Subcutaneous abdominal adipose tissue (tissue), 5 donors: ENCODE data around the gene PPCDC.

Experiments
- H3K27ac ChIP-seq: one replicate; pipeline ENCODE4 v1.7.0; 2013; ENCODE audit warnings: low read depth, mild to moderate bottlenecking, inconsistent platforms, low read length, moderate library complexity
- H3K27me3 ChIP-seq, 5 donors: one replicate each; pipeline ENCODE4 v1.7.0; 2013; ENCODE audit warnings: low read length in 5 of 5, inconsistent platforms in 1 of 5; ENCODE audit not compliant: control insufficient read depth in 5 of 5, insufficient read depth in 4 of 5
- H3K36me3 ChIP-seq, 5 donors: one replicate each; pipeline ENCODE4 v1.7.0; 2013; ENCODE audit warnings: low read length in 5 of 5; ENCODE audit not compliant: control insufficient read depth in 5 of 5, insufficient read depth in 5 of 5
- H3K4me1 ChIP-seq, 5 donors: one replicate each; pipeline ENCODE4 v1.7.0; 2013; ENCODE audit warnings: low read length in 5 of 5, mild to moderate bottlenecking in 3 of 5, moderate library complexity in 1 of 5; ENCODE audit not compliant: control insufficient read depth in 5 of 5, insufficient read depth in 5 of 5
- H3K4me3 ChIP-seq, 5 donors: one replicate each; pipeline ENCODE4 v1.7.0; 2013; ENCODE audit warnings: low read length in 5 of 5, low read depth in 1 of 5
- H3K9ac ChIP-seq, 5 donors: one replicate each; pipeline ENCODE4 v1.7.0; 2013; ENCODE audit warnings: low read length in 5 of 5, mild to moderate bottlenecking in 4 of 5, moderate library complexity in 3 of 5
- H3K9me3 ChIP-seq, 5 donors: one replicate each; pipeline ENCODE4 v1.7.0; 2013; ENCODE audit warnings: low read length in 5 of 5; ENCODE audit not compliant: control insufficient read depth in 5 of 5
- donor health status: healthy.
- donor health status: healthy.
- donor health status: healthy.
- donor health status: healthy.
- donor health status: healthy.

PPCDC gene, protein sequence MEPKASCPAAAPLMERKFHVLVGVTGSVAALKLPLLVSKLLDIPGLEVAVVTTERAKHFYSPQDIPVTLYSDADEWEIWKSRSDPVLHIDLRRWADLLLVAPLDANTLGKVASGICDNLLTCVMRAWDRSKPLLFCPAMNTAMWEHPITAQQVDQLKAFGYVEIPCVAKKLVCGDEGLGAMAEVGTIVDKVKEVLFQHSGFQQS

DNA sequence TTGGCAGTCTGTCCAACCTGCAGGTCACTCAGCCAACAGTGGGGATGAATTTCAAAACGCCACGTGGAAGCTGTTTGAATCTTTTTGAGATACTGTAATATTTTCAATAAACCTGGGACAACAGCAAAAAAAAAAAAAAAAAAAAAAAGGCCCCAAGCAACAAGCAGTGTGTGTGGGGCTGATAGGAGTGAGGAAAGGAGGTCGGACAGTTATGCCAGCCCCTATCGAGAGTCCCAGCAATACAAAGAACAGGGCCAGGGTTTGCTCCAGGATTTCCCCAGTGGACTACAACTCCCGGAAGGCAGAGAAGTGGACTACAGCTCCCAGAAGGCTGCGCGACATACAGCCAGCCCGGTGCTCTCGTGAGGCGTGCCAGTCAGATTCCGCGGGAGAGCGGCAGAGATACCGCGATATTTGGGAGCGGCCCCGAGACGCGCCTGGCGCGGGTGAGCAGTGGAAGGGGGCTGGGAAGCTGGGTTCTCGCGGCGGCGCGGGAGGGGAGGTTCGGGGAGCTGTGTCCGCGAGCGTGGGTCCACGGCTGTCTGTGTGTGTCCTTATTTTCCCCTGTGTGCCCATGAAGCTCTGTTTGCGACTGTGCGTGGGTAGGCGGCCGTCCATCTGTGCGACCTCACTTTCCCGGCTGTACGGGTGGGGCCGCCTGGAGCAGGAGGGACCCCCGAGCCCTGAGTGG, at the start of gene PPCDC:
TSS of gene PPCDC (plus strand) at position 410 of the 691 bp plus-strand sequence. CDS start 4,729 bp downstream, outside the sequence.
- no peaks in the 10 kb centered on the region for H3K9me3 ChIP-seq
- peak within 1 kb of the TSS; percentile 75 to 97 (median 85) for H3K9ac ChIP-seq
- H3K4me1 ChIP-seq, result peaks cover 6 to 50% (median 24%) of the 10 kb centered on the region in 5 donors
- no peaks in the 10 kb centered on the region for H3K27me3 ChIP-seq
- peak within 1 kb of the TSS; percentile 76 to 94 (median 90) for H3K4me3 ChIP-seq
- peaks cover 0 to 5% (median 0%) of the 10 kb centered on the region in 5 donors for H3K36me3 ChIP-seq
- H3K27ac ChIP-seq, result peak within 1 kb of the TSS; percentile 92

DNA sequence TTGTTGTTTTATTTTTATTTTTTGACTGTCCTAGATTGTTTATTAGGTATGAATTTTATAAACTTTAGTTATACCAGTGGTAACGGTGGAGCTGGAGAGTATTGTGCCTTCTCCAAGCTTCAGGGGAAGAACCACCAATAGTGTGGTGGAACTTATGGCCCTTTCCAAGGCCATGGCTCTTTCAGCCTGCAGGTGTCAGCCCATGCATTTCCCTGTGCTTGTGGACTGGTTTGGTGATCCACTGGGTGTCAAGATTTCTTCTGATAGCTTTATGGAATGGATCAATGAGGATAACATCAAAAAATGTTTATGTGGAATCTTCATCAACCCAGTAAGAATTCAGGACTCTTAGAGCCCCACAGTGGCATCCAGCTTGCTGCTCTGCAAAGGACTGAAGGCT, 47.2 kb upstream of the PPCDC start:
- Histone ChIP-seq H3K27me3 (peaks cover 0 to 4% (median 0%) of the 10 kb centered on the region in 5 donors), H3K36me3 (no peaks in the 10 kb centered on the region), H3K4me1 (no peaks in the 10 kb centered on the region), H3K9ac (no peak overlapping the region), H3K27ac (no peak overlapping the region), H3K4me3 (no peak overlapping the region), H3K9me3 (no peaks in the 10 kb centered on the region)

DNA sequence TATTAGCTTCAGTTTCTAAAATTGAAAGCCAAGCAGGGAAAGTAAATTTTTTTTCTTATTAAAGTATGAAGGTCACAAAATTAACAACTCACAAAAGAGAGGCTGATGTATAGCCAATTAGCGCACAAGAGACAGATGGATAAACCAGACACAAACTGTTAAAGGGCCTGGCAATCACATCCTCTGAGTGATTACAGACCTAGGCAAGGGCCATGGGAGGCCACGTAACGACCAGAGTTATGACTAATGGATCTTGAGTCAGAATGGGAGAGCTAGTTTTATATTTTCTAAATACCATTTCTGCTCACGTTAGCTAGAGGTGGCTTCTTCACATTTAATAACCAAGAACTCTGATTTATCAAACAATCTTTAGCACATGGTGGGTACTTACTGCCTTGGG, 45.8 kb upstream of the PPCDC start:
- Histone ChIP-seq H3K36me3 (no peaks in the 10 kb centered on the region), H3K27me3 (peaks cover 0 to 4% (median 0%) of the 10 kb centered on the region in 5 donors), H3K4me3 (no peak overlapping the region), H3K27ac (no peak overlapping the region), H3K9me3 (no peaks in the 10 kb centered on the region), H3K9ac (peak overlapping the region in 1 of 5 donors; percentile 28), H3K4me1 (no peaks in the 10 kb centered on the region)

DNA sequence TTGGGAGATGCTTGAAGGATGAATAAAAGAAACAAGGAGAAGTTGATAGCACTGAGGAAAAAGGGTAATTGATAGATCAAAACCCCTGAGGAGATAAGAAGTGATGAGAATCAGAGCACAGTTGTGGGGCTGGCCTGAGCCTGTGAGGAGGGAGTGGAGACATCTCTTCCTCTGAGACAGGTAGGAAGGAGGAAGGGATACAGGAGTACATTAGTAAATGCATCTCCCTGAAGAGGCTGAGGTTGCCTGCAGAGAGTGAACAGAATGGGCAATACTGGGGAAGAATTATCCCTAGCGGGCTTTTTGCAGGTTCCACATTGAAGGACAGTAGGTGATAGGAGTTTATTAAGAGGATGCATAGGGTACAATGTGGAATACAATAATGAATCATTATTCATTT, 45.3 kb upstream of the PPCDC start:
- Histone ChIP-seq H3K27ac (no peak overlapping the region), H3K4me1 (no peaks in the 10 kb centered on the region), H3K36me3 (no peaks in the 10 kb centered on the region), H3K4me3 (no peak overlapping the region), H3K27me3 (peaks cover 0 to 4% (median 0%) of the 10 kb centered on the region in 5 donors), H3K9me3 (no peaks in the 10 kb centered on the region), H3K9ac (no peak overlapping the region)

DNA sequence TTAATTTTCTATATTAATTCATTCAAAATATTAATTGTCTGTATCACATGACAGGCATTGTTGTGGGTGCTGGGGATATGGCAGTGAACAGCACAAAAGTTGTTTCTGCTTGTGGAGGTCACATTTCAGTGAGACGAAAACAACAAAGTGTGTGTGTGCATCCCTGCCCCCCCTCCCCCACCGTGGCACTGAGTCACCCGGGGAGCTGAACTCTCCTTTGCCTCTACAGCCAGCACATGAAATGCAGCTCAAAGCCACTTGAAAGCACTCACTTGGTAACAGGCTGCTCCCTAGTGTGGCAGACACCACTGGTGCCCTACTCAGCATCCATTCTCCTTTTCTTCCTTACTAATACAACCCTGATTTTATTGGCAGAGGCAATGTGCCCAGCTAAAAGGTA, 44.9 kb upstream of the PPCDC start:
- no peaks in the 10 kb centered on the region for H3K9me3 ChIP-seq
- H3K27me3 ChIP-seq, result peaks cover 0 to 4% (median 0%) of the 10 kb centered on the region in 5 donors
- H3K4me3 ChIP-seq, result no peak overlapping the region
- no peaks in the 10 kb centered on the region for H3K36me3 ChIP-seq
- H3K9ac ChIP-seq, result no peak overlapping the region
- no peak overlapping the region for H3K27ac ChIP-seq
- no peaks in the 10 kb centered on the region for H3K4me1 ChIP-seq

DNA sequence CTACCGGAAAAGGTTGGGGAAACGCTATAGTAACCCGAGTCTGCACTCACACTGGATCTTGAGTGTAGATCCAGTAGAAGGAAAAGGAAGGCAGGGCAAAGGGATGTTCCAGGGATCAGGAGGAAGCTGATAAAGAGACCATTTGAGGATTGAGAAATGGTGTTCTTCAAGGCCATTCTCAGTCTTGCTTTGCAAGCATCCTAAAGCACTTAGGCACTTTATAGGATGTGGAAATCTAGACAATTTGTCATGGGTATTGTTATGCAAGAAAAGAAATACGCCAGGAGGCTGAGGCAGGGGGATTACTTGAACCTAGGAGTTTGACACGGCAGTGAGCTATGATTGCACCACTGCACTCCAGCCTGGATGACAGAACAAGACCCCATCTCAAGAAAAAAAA, 41.2 kb upstream of the PPCDC start:
- Histone ChIP-seq H3K27me3 (peaks cover 0 to 4% (median 3%) of the 10 kb centered on the region in 5 donors), H3K36me3 (no peaks in the 10 kb centered on the region), H3K9me3 (no peaks in the 10 kb centered on the region), H3K4me1 (no peaks in the 10 kb centered on the region), H3K27ac (no peak overlapping the region), H3K4me3 (no peak overlapping the region), H3K9ac (no peak overlapping the region)

DNA sequence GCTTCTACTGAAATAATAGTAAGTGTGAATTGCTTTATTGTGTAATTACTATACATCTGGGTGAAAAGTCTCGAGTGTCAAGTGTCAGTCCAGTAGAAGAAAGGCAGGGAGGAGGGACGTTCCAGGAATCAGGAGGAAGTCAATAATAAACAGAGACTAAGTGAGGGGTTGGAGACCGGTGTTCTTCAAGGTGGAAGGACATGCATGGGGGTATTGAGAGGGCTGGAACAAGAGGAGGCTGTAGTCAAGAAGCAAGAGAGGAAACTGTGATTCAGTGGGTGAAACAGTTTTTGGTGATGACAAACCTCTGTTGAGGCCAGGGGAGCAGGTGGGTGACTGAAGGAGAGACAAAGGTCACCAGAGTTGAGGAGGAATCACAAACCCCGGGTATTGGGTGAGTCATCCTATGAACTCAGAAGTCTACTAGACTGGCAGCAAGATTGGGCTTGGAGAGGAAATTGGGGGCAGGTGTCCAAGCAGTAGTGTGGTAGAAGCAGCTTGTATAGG, 39.6 kb upstream of the PPCDC start:
- Histone ChIP-seq H3K27me3 (peaks cover 0 to 4% (median 3%) of the 10 kb centered on the region in 5 donors), H3K9ac (no peak overlapping the region), H3K4me1 (no peaks in the 10 kb centered on the region), H3K4me3 (no peak overlapping the region), H3K9me3 (no peaks in the 10 kb centered on the region), H3K36me3 (no peaks in the 10 kb centered on the region), H3K27ac (no peak overlapping the region)

DNA sequence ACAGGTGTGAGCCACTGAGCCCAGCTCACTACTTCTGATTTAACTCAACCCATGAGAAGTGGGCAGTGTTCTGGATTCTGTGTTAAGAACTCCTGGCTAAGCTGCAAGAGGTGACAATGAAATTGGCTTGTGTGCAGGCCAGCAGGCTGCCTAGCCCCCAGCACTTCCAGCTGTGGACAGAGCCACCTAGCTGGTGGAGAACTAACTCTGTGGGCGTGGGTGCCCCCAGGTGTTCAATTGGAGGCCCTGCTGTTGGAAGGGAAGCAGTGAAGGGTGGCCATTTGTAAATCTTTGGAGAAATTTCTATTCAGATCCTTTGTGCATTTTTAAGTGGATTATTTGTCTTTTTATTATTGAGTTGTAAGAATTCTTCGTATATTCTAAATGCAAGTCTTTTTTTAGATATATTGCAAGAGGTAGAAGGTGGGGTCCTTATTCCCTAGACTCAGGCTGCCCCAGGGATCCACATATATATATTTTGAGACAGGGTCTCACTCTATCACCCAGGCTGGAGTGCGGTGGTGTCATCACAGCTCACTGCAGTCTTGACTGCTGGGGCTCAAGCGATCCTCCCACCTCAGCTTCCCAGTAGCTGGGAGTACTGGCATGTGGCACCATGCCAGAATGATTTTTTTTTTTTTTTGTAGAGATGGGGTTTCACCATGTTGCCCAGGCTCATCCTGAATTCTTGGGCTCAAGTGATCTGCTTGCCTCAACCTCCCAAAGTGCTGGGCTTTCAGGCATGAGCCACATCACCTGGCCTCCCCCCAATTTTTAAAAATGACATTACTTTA, 35.2 kb upstream of the PPCDC start:
- Histone ChIP-seq H3K9me3 (no peaks in the 10 kb centered on the region), H3K27me3 (peaks cover 0 to 3% (median 0%) of the 10 kb centered on the region in 5 donors), H3K9ac (no peak overlapping the region), H3K27ac (no peak overlapping the region), H3K4me3 (no peak overlapping the region), H3K4me1 (no peaks in the 10 kb centered on the region), H3K36me3 (no peaks in the 10 kb centered on the region)

DNA sequence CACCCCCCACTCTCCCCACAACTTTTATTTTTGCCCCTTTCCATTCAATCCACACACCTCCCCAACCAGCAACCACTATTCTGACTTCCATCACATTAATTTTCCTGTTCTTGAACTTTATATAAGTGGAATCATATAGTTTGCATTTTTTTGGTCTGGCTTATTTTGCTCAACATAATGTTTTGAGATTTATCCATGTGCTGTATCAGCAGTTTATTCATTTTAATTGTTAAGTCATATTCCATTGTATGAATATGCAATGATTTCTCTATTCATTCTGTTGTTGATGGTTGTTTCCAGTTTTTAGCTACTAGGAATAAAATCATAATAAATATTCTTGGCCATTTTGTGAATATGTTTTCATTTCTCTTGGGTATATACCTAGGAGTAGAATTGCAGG, 33.9 kb upstream of the PPCDC start:
- H3K4me1 ChIP-seq, result peaks cover 0 to 1% (median 0%) of the 10 kb centered on the region in 5 donors
- H3K9ac ChIP-seq, result no peak overlapping the region
- no peaks in the 10 kb centered on the region for H3K9me3 ChIP-seq
- H3K27ac ChIP-seq, result no peak overlapping the region
- no peaks in the 10 kb centered on the region for H3K36me3 ChIP-seq
- H3K4me3 ChIP-seq, result no peak overlapping the region
- peaks cover 0 to 3% (median 0%) of the 10 kb centered on the region in 5 donors for H3K27me3 ChIP-seq
